ENCODE measurements around the gene PAQR7.

- TF ChIP-seq CTCF (IDR thresholded peaks at IDR 0.05; ENCODE audit: insufficient read depth, low read length) (no peak), POLR2AphosphoS5 (IDR thresholded peaks at IDR 0.05; ENCODE audit: low read depth) (0 out of 2 replicates have a peak, but pooled peaks have one; percentile 47), GABPA (IDR thresholded peaks at IDR 0.05; ENCODE audit: low read depth) (no peak)
These were observed 54.4 kb downstream of the PAQR7 start for GRCh38 chr1:25821112-25821476.
